Endodermal cell (in vitro differentiated cells): ENCODE data around the gene OR8I2. TPM values are rescaled to one million over a fixed set of nuclear protein-coding genes. Genes with fewer than 3 reads are reported as not detected.

Experiments used
- DNase-seq: peaks from one replicate; pipeline ENCODE4 v3.0.0-alpha.2; 2017
- H3K27ac ChIP-seq: 2 replicates; pipeline ENCODE4 v1.5.1; 2013; ENCODE audit warnings: mild to moderate bottlenecking, low read depth, low read length, moderate library complexity
- H3K27me3 ChIP-seq: 2 replicates; pipeline ENCODE4 v1.6.1; 2013; ENCODE audit warnings: mild to moderate bottlenecking, low read length, moderate library complexity; ENCODE audit not compliant: insufficient read depth, control insufficient read depth, poor library complexity, severe bottlenecking
- H3K36me3 ChIP-seq: 2 replicates; pipeline ENCODE4 v1.7.0; 2013; ENCODE audit warnings: mild to moderate bottlenecking, low read length, moderate library complexity; ENCODE audit not compliant: control insufficient read depth, insufficient read depth
- H3K4me1 ChIP-seq: one replicate; pipeline ENCODE4 v1.7.0; 2013; ENCODE audit warnings: low read length; ENCODE audit not compliant: control insufficient read depth, insufficient read depth
- H3K4me3 ChIP-seq: 2 replicates; pipeline ENCODE4 v1.5.1; 2013; ENCODE audit warnings: mild to moderate bottlenecking, low read length, moderate library complexity
- H3K9ac ChIP-seq: 2 replicates; pipeline ENCODE4 v1.6.1; 2013; ENCODE audit warnings: mild to moderate bottlenecking, low read length, moderate library complexity; ENCODE audit not compliant: poor library complexity, severe bottlenecking; ENCODE audit errors: extremely low read depth
- H3K9me3 ChIP-seq: 2 replicates; pipeline ENCODE4 v1.6.1; 2013; ENCODE audit warnings: mild to moderate bottlenecking, low read length, moderate library complexity; ENCODE audit not compliant: control insufficient read depth
- H3K27ac Mint-ChIP-seq: 2 replicates; pipeline ENCODE4 v1.8.0; 2020; ENCODE audit warnings: mixed read lengths
- H3K27me3 Mint-ChIP-seq: 2 replicates; pipeline ENCODE4 v1.8.0; 2021; ENCODE audit warnings: mild to moderate bottlenecking, mixed read lengths; ENCODE audit not compliant: insufficient read depth
- H3K36me3 Mint-ChIP-seq: 2 replicates; pipeline ENCODE4 v1.8.0; 2020; ENCODE audit warnings: low read depth, mixed read lengths
- H3K4me1 Mint-ChIP-seq: 2 replicates; pipeline ENCODE4 v1.8.0; 2020; ENCODE audit warnings: mixed read lengths
- H3K4me3 Mint-ChIP-seq: 2 replicates; pipeline ENCODE4 v1.8.0; 2020; ENCODE audit warnings: mild to moderate bottlenecking, moderate library complexity, mixed read lengths
- H3K9me3 Mint-ChIP-seq: 2 replicates; pipeline ENCODE4 v1.8.0; 2020; ENCODE audit warnings: mild to moderate bottlenecking, mixed read lengths
- WGBS, 2 experiments: methylation state at CpG; one replicate each; pipeline versions ENCODE4 v1.1.5 to v1.1.7; 2013; ENCODE audit warnings: missing lambda C conversion rate in 2 of 2, mixed read lengths in 1 of 2; ENCODE audit not compliant: insufficient coverage in 1 of 2, insufficient read length in 1 of 2; 5-methylcytosine and 5-hydroxymethylcytosine counted together
- total RNA-seq, 2 donors: library from RNA; stranded (reverse); fragmentation: NEBNext Ultra II Directional in 1 of 2; extraction: Animal tissue kit (Norgen Biotek cat#: 25700) in 1 of 2; gene quantifications; 2 replicates in 1 of 2; 3 replicates in 1 of 2; pipeline ENCODE4 v1.2.1, GENCODE V29; 2021
- TF ChIP-seq, protein P1 (sequence below): fragments of 200-600 bp; sonication (generic); conservative IDR thresholded peaks from 2 replicates; pipeline ENCODE4 v1.5.0; 2021; ENCODE audit warnings: antibody characterized with exemption, mild to moderate bottlenecking

The OR8I2 gene
- total RNA-seq, 2 donors from 2014 or later, result not detected

DNA sequence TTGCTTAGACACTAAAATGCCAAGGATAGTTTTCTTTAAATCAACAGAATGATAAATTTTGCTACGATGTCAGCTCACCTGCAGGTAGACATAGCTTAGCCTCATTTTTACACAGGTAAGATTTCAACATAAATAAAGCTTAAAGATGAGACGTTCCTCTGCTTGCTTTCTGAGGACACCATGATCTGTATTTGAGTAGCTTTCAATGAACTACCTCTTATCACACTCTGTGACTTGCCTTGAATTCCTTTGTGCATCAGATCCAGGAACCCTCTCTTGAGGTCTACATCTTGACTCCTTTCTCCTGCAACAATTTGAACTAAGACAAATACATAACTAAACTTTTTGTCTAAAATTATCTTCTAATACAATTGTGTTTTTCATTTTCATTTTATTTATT is 26.1 kb upstream of the OR8I2 start:
- no peaks in the 10 kb centered on the region for H3K9me3 ChIP-seq
- Mint-ChIP-seq H3K4me3 (no peak overlapping the region), H3K27me3 (no peaks in the 10 kb centered on the region), H3K4me1 (no peaks in the 10 kb centered on the region), H3K9me3 (no peaks in the 10 kb centered on the region), H3K27ac (no peak overlapping the region), H3K36me3 (no peaks in the 10 kb centered on the region)
- DNase-seq, result no peak
- H3K36me3 ChIP-seq, result no peaks in the 10 kb centered on the region
- H3K4me1 ChIP-seq, result no peaks in the 10 kb centered on the region
- WGBS, 2 experiments, result 88 to 89% methylated on average over 2 of the region's 2 CpGs
- H3K4me3 ChIP-seq, result no peak overlapping the region
- TF ChIP-seq, protein P1, sequence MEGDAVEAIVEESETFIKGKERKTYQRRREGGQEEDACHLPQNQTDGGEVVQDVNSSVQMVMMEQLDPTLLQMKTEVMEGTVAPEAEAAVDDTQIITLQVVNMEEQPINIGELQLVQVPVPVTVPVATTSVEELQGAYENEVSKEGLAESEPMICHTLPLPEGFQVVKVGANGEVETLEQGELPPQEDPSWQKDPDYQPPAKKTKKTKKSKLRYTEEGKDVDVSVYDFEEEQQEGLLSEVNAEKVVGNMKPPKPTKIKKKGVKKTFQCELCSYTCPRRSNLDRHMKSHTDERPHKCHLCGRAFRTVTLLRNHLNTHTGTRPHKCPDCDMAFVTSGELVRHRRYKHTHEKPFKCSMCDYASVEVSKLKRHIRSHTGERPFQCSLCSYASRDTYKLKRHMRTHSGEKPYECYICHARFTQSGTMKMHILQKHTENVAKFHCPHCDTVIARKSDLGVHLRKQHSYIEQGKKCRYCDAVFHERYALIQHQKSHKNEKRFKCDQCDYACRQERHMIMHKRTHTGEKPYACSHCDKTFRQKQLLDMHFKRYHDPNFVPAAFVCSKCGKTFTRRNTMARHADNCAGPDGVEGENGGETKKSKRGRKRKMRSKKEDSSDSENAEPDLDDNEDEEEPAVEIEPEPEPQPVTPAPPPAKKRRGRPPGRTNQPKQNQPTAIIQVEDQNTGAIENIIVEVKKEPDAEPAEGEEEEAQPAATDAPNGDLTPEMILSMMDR, result no peak
- no peak overlapping the region for H3K27ac ChIP-seq
- no peak overlapping the region for H3K9ac ChIP-seq
- no peaks in the 10 kb centered on the region for H3K27me3 ChIP-seq

DNA sequence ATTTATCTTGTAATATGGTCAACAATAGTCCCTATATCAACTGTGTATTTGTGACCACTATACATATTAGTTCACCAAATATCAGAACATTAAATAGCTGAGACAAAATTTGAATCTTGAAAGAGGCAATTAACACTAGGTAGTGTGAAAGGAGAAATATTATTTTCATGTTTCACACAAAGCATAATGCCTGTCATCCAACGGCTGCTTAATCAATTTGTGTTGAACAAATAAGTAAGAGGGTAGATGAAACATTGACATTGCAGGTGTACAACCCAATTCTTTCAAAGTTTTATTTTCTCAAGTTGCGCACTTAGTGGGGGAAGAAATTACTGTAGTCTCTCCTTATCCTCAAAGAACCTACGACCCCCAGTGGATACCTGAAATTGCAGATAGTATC is 3.4 kb upstream of the OR8I2 start:
- TF ChIP-seq, protein P1, result no peak
- no peaks in the 10 kb centered on the region for H3K4me1 ChIP-seq
- H3K27ac ChIP-seq, result no peak overlapping the region
- no peaks in the 10 kb centered on the region for H3K36me3 ChIP-seq
- Mint-ChIP-seq H3K27me3 (no peaks in the 10 kb centered on the region), H3K9me3 (no peaks in the 10 kb centered on the region), H3K4me1 (no peaks in the 10 kb centered on the region), H3K27ac (no peak overlapping the region), H3K4me3 (no peak overlapping the region), H3K36me3 (no peaks in the 10 kb centered on the region)
- WGBS, 2 experiments, result 70% methylated on average over 3 of the region's 3 CpGs; no CpG with 5 or more reads in 1 of the 2 experiments
- H3K27me3 ChIP-seq, result no peaks in the 10 kb centered on the region
- H3K9ac ChIP-seq, result no peak overlapping the region
- no peak for DNase-seq
- H3K9me3 ChIP-seq, result no peaks in the 10 kb centered on the region
- H3K4me3 ChIP-seq, result no peak overlapping the region

DNA sequence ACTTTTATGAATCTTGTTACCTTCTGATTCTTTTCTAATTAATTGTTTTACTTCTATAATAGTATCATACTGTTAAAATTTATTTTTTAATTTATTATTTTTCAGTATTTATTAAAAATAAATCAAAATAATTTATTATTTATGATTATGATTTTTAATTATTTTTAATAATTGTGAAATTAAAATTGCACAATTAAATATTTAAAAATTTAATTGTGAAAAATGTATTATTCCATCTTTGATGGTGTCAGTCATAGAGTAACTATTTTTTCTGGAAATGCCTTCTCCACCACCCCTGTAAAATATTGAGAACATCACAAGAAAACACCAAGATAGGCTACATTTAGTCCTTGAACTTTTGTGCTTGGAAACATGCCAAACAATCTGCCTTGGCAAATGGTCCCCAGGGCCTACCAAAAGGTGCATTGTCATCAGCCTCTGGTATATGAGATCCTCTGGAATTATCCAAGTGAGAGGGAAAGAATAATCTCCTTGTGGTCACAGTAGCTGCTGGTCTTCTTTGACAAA is 10.2 kb downstream of the OR8I2 start, which contains the start of gene OR8H2:
TSS of gene OR8H2 (plus strand) at position 478 of the 528 bp plus-strand sequence. CDS start 1,356 bp downstream, outside the sequence.
- no peaks in the 10 kb centered on the region for H3K27me3 Mint-ChIP-seq
- Histone ChIP-seq H3K27ac (no peak within 1 kb of the TSS), H3K4me3 (no peak within 1 kb of the TSS), H3K9me3 (no peaks in the 10 kb centered on the region), H3K9ac (no peak within 1 kb of the TSS), H3K36me3 (no peaks in the 10 kb centered on the region), H3K27me3 (no peaks in the 10 kb centered on the region), H3K4me1 (no peaks in the 10 kb centered on the region)
- TF ChIP-seq, protein P1, result no peak
- no peak for DNase-seq
- no peak within 1 kb of the TSS for H3K4me3 Mint-ChIP-seq
- H3K36me3 Mint-ChIP-seq, result no peaks in the 10 kb centered on the region
- H3K4me1 Mint-ChIP-seq, result no peaks in the 10 kb centered on the region
- H3K9me3 Mint-ChIP-seq, result peaks cover 4% of the 10 kb centered on the region
- H3K27ac Mint-ChIP-seq, result no peak within 1 kb of the TSS
